Right ventricle myocardium superior (tissue), 1 donor: Measurements from ENCODE around the gene TENT4A. TPM values are rescaled to one million over a fixed set of nuclear protein-coding genes. Genes with fewer than 3 reads are reported as not detected.
"Not testable (repeated sequence)": the region's sequence is repeated elsewhere in the genome, so short reads cannot be mapped to it uniquely, and the experiment has no call there.

Experiments
- ATAC-seq: fragments of 200-7000 bp; cut with Tn5 transposase; one replicate; pipeline ENCODE4 v1.9.1; 2020; ENCODE audit warnings: mild to moderate bottlenecking; ENCODE audit not compliant: poor library complexity
- DNase-seq: peaks from one replicate; pipeline ENCODE4 v3.0.0-alpha.2; 2020
- intact Hi-C: fragments of 100-400 bp; cut with DNase I; formaldehyde crosslinking; loops from one replicate; pipeline ENCODE4 v1.11.2; 2022
- total RNA-seq: library from RNA; stranded (reverse); fragmentation: NEBNext Ultra II Directional; extraction: Animal tissue kit (Norgen Biotek cat#: 25700); gene quantifications from one replicate; pipeline ENCODE4 v1.2.1, GENCODE V29; 2021
- donor health status: DM: no; HTN: yes; CAD: no; lungs with severe emphysema.

TENT4A gene
- total RNA-seq, 1 donor from 2014 or later: 10.8 TPM

DNA sequence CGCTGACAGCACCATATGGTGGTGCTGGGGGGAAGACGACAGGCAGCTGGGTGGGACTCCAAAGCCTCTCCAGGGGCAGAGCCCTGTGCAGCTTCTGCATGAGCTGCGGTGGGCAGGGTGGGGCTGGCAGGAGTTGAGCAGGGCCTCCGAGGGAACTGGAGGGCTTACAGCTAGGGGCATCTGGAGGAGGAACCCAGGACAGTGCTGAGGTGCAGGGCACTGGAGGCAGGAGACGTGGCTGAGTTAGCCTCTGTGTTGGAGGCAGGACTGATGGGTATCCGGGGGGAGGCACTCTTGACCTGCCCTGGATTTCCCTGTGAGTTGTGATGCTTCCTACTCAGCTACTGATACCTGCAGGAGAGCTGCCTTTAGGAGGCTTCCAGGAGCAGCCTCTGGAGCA, 45.0 kb downstream of the TENT4A start:
- intact Hi-C loops: no loop called here
- ATAC-seq (no peak), DNase-seq (no peak)

DNA sequence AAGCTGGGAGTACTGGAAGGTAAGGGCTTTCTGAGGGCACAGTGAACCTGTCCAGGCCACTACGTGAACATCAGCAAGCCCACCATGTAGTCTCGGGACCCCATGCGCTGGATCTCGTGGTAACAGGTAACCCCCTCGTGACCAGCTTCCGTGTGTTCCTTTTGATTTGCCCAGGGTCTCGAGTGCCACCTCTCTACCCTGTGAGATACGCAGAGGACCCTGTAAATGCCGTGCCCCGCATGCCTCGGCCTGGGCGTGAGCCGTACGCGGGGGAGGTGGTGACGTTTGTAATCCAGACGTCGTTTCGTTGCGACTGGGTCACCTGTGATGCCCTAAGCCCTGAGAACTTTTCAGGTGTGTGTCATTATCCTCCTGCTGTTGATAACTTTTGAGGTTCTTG, 45.5 kb downstream of the TENT4A start:
- ATAC-seq: no peak
- no peak for DNase-seq
- intact Hi-C loops: no loop called here

- intact Hi-C loops: no loop called here
- DNase-seq (no peak), ATAC-seq (peak; percentile 27)
Observed at GRCh38 chr5:6759401-6759800, 46.2 kb downstream of the TENT4A start.

DNA sequence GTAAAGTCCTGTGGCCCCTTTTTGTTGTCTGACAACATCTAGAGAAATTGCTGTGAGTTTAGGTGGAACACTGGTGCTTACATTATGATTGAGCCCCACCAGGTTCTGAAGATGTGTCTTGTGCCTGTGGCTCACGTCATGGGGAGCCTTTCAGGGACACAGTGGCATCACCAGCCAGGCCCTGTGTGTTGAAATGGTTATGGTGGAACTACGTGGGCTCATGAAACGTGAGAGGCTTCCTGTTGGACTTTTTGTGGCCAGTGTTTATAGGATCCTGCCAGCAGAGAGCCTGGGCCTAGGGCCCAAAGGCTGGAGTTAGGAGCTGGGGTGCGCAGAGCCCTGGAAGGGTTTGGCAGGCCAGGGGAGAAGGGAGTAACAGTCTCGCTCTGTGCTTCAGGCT, 46.8 kb downstream of the TENT4A start:
- ATAC-seq: no peak
- DNase-seq: no peak
- intact Hi-C loops: loop anchor here (10.0 kb wide), 1 partner anchor 985 kb away; no protein-coding TSS in a partner anchor

DNA sequence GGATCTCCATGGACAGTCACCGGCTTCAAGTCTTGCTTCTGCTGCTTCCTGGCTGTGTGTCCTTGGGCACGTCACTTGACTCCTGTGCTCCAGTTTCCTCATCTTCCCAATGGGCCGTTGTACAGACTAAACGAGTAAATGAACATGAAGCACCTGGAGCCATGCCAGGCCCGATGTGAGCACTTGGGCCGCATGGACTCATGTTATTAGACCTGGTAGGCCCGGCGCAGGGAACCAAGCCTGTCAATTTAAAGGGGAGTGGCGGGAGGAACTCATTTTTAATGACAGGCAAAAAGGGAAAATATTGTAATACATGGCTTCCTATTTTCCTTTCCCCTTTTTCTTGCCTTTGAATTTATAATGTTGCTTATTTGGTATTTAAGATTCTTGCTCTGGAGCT, 47.5 kb downstream of the TENT4A start:
- ATAC-seq (peak; percentile 7), DNase-seq (peak; percentile 74)
- intact Hi-C loops: loop anchor here (10.0 kb wide), 1 partner anchor 984 kb away; no protein-coding TSS in a partner anchor

DNA sequence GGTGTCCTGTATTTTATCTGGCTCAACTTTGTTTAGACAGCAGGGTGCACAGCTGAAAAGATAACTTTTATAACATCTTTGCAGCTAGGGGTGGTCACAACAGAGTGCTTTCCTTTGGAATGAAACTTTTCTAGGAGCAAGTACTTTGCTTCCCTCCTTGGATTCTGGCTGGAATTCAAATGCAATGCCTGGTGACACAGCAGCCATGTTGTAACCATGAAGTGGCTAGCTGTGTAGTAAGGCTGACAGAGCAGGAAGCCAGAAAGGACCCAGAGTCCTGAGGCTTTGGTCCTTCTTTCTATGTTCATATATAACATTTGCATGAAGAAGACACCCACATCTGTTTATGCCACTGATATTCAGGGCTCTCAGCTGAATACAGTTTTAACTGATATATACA, 48.1 kb downstream of the TENT4A start:
- no peak for ATAC-seq
- intact Hi-C loops: loop anchor here (10.0 kb wide), 1 partner anchor 983 kb away; no protein-coding TSS in a partner anchor
- DNase-seq: no peak

- DNase-seq (no peak), ATAC-seq (no peak)
- intact Hi-C loops: loop anchor here (10.0 kb wide), 1 partner anchor 983 kb away; no protein-coding TSS in a partner anchor
Observed at GRCh38 chr5:6762116-6762515, 48.9 kb downstream of the TENT4A start.

- intact Hi-C loops: loop anchor here (10.0 kb wide), 1 partner anchor 982 kb away; no protein-coding TSS in a partner anchor
- no peak for ATAC-seq
Observed at GRCh38 chr5:6762697-6763096, 49.5 kb downstream of the TENT4A start.

DNA sequence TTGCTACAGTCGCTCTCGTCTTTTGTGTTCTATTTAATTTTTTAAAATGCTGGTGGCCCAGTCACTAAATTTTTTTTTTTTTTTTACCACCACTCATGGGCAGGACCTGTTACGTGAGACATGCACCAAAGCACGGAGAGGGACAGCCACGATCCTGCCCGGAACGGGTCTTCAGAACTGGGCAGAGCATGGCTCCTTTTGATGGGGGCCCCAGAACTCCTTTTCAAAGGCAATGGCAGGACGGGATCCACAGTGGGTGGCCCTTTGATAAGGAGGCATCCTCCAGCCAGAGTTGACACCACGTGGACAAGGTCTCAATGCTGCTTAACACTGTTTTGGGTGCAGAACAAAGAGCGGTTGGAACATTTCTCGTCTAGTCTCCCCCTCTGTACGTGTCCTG, 50.0 kb downstream of the TENT4A start:
- intact Hi-C loops: loop anchor here (10.0 kb wide), 1 partner anchor 982 kb away; no protein-coding TSS in a partner anchor
- DNase-seq: no peak
- ATAC-seq: no peak

More at GRCh38 chr5:6762697-6763096, 49.5 kb downstream of the TENT4A start:
- no peak for DNase-seq

- peak; percentile 86 for ATAC-seq
- peak; percentile 84 for DNase-seq
- intact Hi-C loops: loop anchor here (10.0 kb wide), 1 partner anchor 979 kb away; no protein-coding TSS in a partner anchor
Observed at GRCh38 chr5:6765612-6766525, 52.6 kb downstream of the TENT4A start.

DNA sequence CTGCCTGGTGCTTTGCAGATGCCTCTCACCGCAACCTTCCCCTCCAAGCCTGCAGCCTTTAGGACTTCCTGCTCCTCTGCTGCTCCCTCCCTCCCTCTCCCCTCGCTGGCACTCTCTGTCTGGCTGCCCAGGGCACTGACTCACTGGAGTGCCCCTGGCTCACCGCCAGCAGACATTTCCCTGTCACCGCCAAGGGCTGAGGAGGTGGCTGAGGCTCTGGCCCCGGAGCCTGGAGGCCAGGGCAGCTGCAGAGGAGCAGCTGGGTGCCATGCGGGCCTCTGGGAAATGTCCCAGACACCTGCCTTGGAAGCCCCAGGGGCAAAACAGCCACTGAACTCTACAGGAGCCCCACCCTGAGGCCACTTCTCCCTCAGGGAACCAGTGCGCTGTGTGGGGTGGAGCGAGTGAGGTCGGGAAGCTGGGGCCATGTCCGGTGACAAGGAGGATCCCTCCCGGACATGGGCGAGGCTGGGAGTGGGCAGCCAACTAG, 53.4 kb downstream of the TENT4A start:
- intact Hi-C loops: loop anchor here (10.0 kb wide), 1 partner anchor 978 kb away; no protein-coding TSS in a partner anchor
- ATAC-seq (peak; percentile 95), DNase-seq (peak; percentile 91)

- ATAC-seq: no peak
- no peak for DNase-seq
- intact Hi-C loops: loop anchor here (10.0 kb wide), 1 partner anchor 977 kb away; no protein-coding TSS in a partner anchor
Observed at GRCh38 chr5:6767481-6768063, 54.3 kb downstream of the TENT4A start.

DNA sequence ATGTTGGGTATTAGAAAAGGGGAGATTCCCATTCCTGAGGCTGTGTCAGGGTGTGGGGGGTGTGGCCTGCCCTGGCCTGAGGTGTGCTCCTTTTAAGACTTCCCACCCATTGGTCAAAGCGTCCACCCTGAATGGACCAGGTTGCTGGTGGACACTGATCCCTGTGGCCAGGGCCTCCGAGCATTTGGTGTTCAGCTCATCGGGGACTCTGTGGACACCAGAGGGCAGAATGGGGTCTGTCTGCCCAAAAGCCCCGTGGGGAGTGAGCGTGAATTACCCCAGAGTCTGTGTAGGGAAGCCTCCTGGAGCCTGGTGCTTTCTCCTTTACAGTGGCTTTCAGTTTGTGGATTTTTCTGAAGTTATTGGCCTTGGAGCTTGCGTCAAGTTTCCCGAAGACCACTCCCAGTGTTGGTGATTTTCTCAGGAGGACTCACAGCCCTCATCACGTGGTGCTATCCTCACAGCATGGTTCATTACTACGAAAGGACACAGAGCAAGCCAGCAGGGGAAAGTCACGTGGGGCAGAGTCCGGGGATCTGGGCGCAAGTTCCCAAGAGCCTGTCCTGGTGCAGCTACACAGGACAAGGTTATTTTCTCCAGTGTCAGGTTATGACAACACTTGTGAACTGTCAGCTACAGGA, 55.5 kb downstream of the TENT4A start:
- ATAC-seq (no peak), DNase-seq (no peak)
- intact Hi-C loops: loop anchor here (10.0 kb wide), 1 partner anchor 976 kb away; no protein-coding TSS in a partner anchor

DNA sequence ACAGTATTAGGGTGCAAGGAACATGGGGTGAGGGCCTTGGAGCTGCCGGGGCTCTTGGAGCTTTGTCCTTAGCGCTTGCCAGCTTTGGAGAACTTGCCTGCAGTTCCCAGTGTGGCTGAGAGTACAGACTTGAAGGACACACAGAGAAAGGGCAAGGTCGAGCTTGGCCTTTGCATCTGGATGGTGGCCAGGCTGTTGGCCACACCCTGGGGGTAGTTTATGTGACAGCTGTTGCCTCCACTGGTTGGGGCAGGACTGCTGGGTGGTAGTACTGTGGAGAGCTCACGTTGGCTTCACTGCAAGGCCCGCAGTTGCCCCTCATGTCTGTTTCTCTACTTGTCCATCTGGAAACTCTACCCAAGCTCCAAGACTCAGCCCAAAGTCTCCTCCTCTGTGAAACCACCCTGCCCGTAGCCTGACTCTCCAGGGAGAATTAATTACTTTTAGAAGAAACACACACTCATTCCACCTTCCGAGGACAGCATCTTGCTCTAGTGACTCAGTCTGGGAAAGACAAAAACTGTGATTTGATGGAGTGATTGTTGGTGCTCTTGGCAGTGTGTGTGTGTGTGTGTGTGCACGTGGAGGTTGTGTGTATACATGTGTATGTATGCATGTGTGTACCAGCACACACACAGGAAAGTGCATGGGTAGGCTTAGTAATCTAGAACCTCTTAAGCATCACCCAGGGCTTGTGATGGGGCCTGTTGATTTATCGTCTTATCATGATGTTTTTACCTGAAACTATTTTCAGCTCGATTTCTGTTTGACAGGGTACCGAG, 57.8 kb downstream of the TENT4A start:
- intact Hi-C loops: no loop called here
- DNase-seq: no peak
- no peak for ATAC-seq

DNA sequence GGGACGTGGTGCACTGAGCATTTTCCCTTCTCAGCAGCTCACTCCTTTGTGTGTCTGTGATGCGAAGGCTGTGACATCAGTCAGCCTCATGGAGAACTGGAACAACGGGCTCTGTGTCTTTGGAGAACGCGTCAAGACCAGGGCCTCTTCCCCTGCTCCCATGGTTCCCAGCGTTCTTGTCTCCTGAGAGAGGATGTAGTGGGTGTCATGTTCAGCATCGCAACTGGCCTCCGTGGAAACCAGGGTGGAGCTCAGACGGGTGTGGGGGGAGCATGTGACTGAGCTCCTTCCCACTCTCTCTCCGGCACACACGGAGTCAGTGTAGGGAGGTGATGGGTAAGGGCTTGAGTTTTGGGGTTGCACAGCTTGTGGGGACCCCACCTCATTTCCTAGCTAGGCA, 59.7 kb downstream of the TENT4A start:
- intact Hi-C loops: no loop called here
- DNase-seq: no peak
- no peak for ATAC-seq

DNA sequence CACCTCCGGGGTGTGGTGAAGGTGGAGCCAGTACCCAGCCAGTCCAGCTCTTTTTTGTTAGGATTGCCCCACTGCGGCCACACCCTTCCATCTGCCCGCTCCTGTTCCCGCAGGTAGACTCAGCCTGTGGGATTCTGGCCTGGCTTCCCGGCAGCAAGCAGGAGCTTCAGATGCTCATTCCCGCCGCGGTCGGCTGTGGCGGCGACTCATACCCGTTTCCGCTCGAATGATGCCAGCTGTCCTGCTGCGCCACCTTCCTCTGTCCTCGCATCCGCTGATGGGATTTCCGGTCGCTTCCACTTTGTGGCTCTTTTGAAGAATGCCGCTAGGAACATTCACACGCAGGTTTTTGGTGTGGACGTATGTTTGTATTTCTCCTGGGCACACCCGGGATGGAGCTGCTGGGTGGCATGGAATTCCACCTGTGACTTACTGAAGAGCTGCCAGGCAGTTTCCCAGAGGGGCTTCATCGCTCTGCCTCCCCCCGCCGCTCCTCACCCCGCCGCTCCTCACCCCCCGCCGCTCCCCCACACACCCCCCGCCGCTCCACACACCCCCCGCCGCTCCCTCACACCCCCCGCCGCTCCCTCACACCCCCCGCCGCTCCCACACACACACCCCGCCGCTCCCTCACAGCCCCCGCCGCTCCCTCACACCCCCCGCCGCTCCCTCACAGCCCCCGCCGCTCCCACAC, 60.3 kb downstream of the TENT4A start:
- DNase-seq: no peak
- intact Hi-C loops: no loop called here

GRCh38 chr5:6774207-6774606, 61.0 kb downstream of the TENT4A start:
- ATAC-seq, intact Hi-C loops, DNase-seq: not testable (repeated sequence)

More for the DNA sequence above, 60.3 kb downstream of the TENT4A start:
- ATAC-seq: no peak
